NCI-H2107 (cell line): Measurements from ENCODE around the gene SAMD8.
"Not testable (repeated sequence)": the region's sequence is repeated elsewhere in the genome, so short reads cannot be mapped to it uniquely, and the experiment has no call there.

Experiments used
- DNase-seq: peaks from one replicate; lab custom pipeline; 2025; lab: John Stamatoyannopoulos, UW

The SAMD8 gene

DNA sequence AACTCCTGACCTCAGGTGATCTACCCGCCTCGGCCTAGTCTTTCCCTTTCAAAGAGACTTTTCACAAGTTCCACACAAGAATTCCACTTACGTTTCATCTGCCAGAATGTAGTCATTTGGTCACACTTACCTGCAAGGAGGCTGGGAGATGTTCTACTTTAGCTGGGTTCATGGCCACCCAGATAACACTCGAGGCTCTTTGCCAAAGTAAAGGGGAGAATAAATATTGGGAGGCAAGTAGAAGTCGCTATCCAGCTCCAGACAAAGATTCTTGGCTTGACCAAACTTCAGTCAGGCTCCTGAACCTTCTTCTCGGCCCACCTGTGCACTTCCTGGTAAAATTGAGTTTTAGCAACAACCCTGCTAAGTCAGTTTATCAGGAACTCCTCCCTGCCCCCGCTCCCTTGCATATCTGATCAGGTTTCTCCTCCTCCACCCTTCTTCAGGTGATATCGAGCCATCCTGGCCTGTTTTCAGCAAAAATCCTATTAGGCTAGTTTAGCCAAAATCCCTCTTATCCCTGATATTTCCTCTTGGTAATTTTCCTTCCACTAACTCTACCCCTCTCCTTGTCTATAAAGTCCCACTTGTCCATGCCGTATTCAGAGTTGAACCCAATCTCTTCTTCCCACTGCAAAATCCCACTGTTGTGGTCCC, 25.1 kb upstream of the SAMD8 start:
- no peak for DNase-seq

- no peak for DNase-seq
Measured at GRCh38 chr10:75088640-75089039, 22.8 kb upstream of the SAMD8 start.

DNA sequence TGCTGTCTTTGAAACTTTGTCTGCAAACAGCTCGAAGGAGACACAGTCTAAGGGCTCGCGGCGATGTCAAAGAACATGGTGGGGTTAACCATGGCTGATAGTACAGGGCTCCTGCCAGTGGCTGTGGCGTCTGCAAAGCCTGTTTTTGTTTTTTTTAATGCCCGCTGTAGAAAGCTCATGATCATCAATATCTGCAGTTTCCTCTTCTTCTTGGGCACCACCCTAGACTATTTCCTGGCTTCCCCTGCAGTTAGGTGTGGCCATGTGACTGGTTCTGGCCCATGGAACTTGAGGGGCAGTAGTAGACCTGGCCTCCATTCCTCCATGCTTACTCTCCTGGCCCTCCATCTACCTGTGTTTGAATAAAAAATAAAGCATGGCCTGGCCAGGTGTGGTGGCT, 21.8 kb upstream of the SAMD8 start:
- no peak for DNase-seq

- DNase-seq = no peak
Measured at GRCh38 chr10:75091146-75091545, 20.3 kb upstream of the SAMD8 start.

- no peak for DNase-seq
Measured at GRCh38 chr10:75094465-75094864, 17.0 kb upstream of the SAMD8 start.

DNA sequence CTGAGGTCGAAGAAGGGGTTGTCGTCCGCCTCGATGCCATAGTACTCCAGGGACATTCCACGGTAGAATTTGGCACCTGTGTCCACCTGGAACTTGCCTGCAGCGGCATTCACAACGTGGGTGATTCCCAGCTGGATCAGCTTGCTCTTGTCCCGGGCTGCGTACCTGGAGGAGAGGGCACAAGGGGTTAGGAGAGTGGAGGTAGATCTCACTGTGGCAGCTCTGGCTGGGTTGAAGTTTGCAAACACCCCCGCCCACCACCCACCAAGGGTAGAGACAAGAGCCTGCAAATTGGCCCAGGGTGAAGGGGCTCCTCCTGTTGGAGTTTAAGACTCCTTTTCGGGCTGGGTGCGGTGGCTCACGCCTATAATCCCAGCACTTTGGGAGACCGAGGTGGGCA, 15.8 kb upstream of the SAMD8 start:
- DNase-seq = no peak

DNA sequence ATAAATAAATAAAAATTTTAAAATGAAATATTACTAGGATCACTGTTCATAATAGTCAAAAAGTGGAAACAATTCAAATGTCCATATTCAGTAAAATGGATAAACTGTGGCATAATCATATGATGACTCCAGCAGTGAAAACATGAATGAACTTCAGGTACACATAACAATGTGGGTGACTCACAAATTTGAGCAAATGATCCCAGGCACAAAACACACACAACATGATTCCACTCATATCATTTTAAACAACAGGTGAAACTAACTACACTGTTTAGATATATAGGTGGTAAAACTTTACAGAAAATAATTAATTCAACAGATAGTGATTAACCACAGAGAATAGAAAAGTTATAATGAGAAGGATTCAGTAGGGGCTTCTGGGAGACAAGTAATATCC, 14.7 kb upstream of the SAMD8 start:
- no peak for DNase-seq

DNA sequence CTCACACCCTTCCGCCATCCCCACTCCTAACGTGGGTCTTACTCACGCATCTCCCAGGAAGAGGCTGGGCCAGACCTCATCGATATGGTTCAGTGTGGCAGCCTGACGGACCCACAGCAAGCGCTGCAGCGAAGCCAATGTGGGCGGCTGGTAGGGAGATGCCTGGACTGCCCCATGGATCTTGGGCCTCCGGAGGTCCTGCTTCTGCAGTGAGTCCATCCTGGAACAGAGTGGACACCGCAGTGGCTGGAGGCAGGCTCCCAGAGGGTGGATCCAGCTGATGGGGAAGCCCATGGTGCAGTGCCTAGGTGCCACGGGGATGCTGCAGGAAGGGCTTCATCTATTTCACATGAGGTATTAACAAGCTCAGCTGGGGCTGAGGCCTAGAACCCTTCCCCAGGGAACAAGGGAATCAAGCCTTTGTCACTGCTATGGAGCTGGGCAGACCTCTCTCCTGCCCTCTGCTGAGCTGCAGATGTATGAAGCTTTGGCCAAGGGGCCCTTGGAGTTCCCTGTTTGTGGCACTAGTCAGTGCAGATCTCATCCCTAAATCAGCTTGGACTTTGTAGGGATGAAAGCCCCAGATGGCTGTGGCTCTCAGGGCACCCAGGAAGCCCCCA, 13.7 kb upstream of the SAMD8 start:
- DNase-seq = no peak

DNA sequence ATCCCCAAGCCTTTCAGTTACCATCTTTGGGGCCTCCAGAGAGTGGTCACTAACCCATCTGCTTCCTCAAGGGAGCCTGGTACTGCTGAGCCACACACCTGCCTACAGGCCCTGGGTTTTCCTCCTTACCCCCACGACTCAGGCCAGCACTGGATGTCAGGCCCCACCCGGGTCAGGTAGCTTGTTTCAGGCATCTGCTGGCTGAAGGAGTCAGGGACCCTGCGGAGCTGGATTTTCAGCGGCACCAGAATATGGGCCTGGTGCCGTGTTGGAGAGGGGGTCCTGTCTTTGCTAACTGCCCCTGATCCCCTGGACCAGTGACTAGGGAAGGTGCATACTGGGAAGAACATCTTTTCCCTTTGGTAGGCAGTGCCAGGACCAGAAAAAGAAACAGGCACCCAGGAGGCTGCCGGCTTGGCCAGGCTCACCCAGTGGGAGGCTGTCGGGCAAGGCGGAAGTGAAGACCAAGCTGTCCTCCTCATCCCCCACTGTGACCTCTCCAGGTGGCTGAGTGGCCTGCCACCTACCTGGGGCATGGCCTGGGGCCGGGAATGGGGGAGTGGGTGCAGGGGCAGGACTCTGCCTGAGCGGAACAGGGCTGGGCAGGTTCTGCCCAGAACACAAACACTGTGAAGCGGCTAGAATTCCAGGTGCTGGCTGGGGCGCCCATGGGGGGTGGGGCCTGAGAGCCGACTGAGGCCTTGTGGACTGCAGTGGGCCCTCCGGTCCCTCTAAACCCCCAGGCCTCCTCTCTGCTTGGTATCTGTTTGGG, 12.4 kb upstream of the SAMD8 start:
- DNase-seq = no peak

DNA sequence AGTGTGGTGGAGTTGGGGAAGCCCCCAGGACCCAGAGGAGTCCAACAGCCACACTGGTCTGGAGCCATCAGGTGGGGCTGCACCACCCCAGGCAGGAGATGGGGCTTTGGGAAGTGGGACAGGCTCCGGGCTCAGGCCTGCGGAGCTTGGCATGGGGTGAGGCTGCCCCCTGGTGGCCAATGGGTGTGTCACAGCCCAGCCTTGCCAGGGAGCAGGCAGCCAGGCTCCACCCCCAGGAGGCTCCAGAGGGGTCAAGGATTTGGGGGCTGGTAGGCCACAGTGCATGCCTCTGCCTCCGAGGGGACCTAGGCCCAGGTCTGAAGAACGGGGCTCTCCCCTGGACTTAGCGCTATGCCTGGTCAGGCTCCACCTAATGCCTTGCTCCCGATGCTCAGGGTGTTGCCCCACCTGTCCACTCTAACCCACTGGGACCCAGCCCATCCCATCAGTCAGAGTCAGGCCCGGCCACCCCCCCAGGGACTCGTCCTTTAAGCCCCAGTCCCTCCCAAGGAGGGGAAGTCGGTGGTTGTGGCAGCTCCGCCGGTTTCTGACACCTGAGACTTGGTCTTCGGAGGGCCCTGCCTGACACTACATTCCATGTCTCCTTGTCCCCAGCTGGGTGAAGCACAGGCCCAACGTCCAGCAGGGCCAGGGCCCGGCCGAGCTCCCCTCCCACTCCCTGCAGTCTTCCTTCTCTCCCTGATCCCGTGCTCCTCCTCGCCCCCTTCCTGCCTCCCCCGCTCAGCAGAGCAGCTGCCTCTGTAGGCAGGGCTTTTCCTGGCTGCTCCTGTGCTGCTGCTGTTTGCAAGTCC, 11.3 kb upstream of the SAMD8 start:
- DNase-seq = peak; percentile 15

- DNase-seq = no peak
Measured at GRCh38 chr10:75100764-75101291, 10.6 kb upstream of the SAMD8 start.

DNA sequence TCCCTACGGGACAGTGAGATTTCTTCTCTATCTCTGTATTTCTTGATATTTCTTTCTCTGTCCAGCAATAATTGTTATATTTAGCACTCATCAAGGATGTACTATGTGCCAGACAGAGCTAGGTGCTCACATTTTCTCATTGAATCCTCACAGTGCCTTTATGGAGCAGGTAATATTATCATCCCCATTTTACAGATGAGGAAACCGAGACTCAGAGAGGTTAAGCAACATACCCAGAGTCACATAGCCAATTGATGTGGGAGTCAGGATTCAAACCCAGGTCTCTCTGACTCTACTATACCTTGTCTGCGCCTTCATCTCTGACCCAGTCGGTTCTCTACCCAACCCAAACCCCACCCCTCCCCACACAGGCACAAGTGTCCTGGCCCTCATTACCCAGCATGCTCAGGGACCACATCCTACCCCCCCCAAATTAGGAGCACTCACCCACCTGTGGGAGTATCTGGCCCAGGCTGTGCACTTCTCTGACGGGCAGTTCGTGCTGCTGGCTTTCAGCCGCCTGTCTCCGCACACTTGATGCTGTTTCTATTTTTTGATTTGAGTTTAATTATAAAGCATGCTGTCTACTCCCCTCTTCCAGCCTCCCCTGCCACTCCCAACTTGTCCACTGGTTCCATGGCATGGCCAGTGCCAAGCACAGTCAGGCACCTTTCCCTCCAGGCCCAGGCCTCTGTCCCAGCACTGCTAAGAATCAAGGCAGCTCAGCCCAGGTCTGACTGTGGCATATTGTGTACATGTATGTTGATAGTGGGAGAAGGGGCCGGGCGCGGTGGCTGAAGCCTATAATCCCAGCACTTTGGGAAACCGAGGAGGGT, 9.8 kb upstream of the SAMD8 start:
- no peak for DNase-seq

DNA sequence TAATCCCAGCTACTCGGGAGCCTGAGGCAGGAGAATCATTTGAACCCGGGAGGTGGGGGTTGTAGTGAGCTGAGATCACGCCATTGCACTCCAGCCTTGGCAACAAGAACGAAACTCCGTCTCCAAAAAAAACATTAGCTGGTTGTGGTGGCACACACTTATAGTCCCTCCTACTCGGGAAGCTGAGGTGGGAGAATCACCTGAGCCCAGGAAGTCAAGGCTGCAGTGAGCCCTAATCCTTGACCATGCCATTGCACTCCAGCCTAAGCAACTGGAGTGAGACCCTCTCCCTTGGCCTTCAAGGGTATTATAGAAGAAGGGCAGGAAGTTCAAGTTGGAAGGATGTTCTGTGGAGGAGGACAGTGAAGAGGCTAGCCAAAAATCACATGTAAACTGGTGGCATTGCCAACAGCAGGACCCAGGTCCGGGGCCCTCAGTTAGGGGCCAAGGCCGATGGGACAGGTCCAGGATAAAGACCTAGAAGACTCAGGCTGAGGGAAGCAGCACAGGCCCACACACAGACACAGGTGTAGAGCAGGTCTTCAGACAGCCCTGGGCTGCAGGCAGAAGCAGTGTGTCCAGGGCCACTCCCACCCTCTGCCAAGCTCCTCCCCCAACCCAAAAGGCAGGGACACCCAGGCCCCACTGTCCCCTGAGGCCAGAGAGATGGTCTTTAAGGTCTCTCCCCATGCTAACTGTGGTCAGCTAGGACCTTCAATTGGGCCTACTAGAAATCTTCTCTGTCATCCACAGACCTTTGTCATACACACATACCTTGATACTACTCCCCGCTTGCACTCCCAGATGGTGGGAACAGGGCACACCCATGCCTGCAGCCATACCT, 8.4 kb upstream of the SAMD8 start:
- no peak for DNase-seq

DNA sequence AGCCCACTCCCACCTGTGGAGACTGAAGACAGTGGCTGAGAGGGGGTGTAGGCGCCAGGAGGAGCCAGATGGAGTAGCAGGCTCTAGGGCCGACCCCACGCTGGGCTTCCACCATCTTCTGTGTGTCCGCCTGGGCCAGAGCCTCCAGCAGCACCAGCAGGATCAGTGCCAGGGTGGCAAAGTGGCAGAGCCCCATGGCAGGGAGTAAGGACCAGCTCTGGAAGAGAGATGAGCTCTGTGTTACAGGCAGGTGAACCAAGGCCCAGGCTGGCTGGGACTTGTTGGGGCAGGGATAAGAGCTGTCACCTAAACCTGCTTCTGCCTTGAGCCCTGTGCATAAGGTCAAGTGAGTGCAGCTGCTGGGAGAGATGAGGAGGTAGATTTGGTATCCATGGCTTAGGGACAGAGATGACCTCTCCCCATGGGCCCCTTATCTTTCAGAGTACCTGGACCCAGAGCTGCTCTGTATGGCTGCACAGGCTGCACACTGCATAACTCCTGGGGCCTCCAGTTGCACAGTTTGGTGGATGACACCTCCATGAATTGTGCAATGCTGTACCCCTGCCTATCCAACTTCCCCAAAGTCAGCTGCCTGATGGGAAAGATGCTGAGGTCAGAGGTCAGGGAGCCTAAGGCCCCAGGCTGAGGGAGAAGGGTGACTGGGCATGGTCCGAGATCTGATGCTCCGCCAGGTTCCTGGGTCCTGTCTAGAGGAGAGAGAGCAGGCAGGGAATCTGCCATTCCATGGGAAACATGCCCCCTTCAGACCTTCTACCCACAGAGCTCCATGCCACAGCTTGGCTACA, 7.4 kb upstream of the SAMD8 start:
- DNase-seq = no peak

DNA sequence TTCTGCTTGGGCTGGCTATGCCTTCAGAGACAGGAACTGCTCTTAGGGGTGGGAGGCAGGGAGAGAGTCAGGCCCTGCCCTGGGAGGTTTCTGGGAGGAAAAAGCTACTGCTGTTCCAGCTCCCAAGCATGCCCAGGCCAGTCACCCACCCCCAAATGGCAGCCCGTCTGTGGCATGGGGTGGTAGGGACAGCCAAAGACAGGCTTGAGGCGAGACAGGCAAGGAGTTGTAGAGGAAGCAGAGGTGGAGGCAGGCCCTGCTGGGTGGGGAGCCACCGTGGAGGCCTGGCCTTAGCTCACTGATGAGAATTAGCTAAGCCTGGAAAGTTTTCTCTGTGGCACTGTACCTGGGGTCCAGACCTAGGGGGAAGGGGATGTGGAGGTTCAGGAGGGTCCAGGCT, 6.6 kb upstream of the SAMD8 start:
- DNase-seq = no peak

DNA sequence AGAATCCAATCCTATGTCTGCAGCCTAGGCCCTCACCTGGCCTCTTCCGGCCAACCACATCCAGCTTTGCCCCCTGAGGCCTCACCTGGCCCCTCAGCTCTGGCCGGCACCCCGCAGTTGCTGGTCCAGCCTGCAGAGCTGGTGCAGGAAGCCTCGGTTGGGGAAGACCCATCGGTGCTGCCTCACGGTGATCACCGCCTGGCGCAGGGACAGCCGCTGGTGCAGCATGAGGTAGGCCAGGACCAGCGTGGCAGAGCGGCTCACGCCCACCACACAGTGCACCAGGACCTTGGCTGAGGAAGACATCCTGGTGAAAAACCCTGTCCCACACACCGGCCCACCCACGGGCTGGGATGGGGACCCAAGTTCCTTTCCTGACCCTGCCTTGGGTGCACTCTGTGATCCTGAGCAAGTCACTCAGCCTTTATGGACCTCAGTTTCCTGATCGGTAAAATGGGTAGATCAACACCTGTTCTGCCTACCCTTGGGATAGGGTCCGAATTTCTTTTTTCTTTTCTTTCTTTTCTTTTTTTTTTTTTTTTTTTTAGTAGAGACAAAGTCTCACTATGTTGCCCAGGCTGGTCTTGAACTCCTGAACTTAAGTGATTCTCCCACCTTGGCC, 5.8 kb upstream of the SAMD8 start:
- DNase-seq = no peak

- no peak for DNase-seq
Measured at GRCh38 chr10:75106242-75106641, 5.2 kb upstream of the SAMD8 start.

DNA sequence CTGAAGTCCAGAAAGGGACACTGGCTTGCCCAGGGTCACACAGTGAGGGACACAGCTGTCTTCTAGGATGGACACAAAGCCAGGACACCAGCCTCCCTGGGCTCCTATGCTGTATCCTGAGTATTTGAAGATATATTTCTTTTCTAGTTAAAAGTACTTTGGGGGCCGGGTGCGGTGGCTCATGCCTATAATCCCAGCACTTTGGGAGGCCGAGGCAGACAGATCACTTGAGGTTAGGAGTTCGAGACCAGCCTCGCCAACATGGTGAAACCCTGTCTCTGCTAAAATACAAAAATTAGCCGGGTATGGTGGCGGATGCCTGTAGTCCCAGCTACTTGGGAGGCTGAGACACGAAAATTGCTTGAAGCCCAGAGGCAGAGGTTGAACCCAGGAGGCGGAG, 4.6 kb upstream of the SAMD8 start:
- not testable (repeated sequence) for DNase-seq
